GM04504 (cell line): Measurements from ENCODE around the gene PAIP1.
"Not testable (repeated sequence)": the region's sequence is repeated elsewhere in the genome, so short reads cannot be mapped to it uniquely, and the experiment has no call there.

ENCODE experiments used
- DNase-seq: peaks from one replicate; pipeline ENCODE4 v3.0.0-alpha.2; 2012; ENCODE audit warnings: low read depth

PAIP1 gene

GRCh38 chr5:43514816-43515677 lies 41.8 kb downstream of the PAIP1 start, which contains the start of gene C5orf34:
TSS of gene C5orf34 (minus strand) at chr5:43515148. CDS start at chr5:43509339, 5,809 bp downstream.
- peak; percentile 87 for DNase-seq

GRCh38 chr5:43514471-43514815 lies 42.4 kb downstream of the PAIP1 start:
- peak; percentile 42 for DNase-seq

DNA sequence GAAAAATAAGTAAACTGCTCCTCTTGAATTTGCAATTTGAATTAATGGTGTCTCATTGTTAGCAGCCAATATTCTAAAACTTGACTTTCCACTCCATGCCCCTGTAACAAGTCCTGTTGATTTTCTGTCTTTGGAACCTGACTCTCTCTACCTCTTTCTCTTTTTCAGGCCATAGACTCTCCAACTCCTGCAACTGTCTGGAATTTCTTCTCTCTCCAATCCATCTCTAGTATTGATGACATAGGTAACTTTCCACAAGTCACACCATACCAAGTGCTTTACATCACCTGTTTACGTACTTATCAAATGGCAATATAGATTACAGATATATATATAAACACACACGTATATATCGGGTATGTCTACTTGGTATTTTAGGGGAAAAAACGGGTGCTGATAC lies 42.9 kb downstream of the PAIP1 start:
- DNase-seq, result no peak

DNA sequence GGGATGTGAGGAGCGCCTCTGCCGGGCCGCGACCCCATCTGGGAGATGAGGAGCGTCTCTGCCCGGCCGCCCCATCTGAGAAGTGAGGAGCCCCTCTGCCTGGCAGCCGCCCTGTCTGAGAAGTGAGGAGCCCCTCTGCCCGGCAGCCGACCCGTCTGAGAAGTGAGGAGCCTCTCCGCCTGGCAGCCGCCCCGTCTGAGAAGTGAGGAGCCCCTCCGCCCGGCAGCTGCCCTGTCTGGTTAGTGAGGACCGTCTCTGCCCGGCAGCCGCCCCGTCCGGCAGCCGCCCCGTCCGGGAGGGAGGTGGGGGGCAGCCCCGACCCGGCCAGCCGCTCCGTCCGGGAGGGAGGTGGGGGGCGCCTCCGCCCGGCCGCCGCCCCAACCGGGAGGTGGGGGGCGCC lies 45.8 kb downstream of the PAIP1 start:
- DNase-seq, result not testable (repeated sequence)

- DNase-seq, result no peak
These were observed 58.3 kb downstream of the PAIP1 start for GRCh38 chr5:43498581-43498980.

DNA sequence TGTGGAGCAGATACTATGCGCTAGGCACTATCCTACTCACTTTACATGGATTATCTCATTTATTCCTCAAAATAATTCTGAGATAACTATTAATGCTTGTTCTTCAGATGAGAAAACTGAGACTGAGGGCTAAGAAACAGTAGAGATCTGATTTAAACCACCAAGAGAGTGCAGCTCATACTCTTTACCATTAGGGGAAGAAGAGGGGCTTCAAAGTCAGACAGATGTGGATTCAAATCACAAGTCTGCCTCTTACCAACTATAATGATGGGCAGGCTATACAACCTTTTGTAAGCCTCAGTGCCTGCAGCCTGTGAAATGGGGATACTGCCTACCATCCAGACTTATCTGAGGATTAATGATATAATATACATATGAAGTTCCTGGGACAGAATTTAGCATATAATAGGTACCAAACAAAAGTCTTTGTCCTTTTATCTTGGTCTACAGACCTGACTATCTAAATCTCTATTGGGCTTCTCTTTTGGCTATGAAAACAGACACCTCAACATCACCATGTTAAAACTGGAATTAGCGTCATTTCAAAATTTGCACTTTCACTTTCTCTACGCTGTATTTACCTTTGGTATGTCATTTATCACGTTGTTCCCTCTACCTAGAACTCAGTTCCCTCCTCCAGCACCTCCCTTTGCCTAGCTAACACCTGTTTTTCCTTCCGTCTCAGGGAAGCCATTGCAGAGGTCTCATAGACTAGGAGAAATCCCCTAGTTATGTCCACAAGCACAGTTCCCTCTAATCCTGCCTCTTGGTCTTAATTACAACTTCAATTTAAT lies 59.4 kb downstream of the PAIP1 start:
- no peak for DNase-seq

- no peak for DNase-seq
These were observed 65.6 kb downstream of the PAIP1 start for GRCh38 chr5:43491326-43491725.

DNA sequence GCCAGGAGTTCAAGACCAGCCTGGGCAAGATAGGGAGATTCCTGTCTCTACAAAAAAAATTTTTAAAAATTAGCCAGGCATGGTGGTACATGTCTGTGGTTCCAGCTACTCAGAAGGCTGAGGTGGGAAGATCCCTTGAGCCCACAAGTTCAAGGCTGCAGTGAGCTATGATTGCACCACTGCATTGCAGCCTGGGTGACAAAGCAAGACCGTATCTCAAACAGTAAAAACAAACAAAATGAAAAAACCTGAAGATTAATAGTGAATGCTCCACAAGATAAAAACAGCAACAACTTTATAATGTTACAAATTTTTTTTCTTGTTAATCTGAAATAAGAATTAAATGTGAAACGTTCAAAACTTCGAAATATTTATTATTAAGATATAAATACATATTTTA lies 70.5 kb downstream of the PAIP1 start:
- no peak for DNase-seq

GRCh38 chr5:43485406-43485805 lies 71.5 kb downstream of the PAIP1 start:
- DNase-seq, result no peak

GRCh38 chr5:43484106-43484849 lies 72.6 kb downstream of the PAIP1 start:
- peak; percentile 70 for DNase-seq

DNA sequence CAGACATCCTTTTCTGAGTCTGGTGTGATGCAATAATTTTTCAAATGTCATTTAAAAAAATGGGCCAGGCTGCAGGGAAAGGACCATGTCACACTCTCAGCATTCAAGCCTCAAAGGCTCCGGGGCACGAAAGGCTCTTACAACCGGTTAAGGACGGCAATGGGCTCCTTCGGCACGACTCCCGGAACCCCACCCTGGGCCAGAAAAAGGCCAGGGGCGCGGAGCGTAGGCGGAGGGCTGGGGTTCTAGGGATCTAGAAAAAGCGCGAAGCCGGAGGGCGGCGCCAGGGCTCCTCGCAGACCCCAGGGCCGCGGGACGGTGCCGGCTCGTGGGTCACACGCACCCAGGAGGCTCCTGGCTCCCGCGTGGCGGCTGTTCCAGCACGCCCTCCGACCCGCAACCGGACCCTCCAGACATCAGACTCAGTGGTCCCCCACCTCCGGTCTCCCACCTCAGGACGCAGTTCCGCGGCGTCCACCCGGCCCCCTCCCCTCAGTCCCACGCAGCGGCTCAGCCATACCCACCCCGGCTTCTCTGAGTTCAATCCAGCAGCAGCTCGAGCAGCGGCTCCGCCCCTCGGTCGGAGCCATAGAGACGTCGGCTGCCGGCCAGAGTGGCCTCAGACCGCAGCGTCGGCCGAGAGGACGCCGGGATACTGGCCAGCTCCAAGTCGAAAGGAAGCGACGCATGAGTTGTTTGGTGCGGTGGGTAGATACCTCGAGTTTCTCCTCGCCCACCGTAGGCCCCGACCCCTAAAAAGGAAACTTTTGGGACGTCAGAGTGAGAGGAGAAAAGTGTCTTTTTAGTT lies 73.4 kb downstream of the PAIP1 start, which contains the start of gene TMEM267:
TSS of gene TMEM267 (minus strand) at position 568 of the 808 bp plus-strand sequence. CDS start 29,896 bp downstream, outside the sequence.
- peak; percentile 85 for DNase-seq

DNA sequence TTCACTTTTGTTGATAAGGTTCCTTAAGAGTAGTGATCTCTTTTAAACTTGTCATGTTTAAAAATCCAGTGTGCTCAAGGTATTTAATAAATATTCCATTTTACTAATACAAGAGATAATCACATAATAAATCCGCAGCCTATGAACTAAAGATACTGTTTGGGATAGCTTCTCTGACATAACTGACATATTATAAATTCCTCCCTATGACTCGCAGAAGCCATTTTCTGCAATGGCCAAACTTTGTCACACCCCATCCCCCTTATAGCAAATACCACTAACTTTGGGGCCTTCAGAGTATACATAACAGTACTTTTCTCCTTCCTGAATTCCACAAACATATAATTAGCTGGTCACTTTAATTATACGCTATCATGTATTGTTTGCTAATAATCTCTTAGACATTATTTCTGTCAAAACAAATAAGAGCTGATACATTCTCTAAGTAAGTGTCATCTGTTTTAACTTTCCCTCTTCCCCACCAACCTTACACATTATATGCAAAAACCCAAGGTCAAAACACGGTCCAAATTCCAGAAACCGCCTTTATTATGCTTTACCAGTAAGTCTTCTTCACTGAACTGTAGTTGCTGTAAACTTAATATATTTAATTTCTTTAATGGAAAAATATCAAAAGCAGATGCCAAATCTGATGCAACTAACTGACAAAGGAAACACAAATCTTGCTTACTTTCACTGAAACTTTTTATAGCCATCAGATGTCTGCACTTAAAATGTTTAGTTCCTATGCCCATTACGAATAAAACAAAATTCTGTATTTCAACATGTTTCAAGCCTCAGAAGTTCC lies 74.2 kb downstream of the PAIP1 start:
- DNase-seq, result peak; percentile 3
